Neural progenitor cell (in vitro differentiated cells): ENCODE measurements around the gene NBEA. TPM values are rescaled to one million over a fixed set of nuclear protein-coding genes. Genes with fewer than 3 reads are reported as not detected.

Source experiments
- DNase-seq: peaks from one replicate; pipeline ENCODE4 v3.0.0-alpha.2; 2016; ENCODE audit warnings: low spot score
- H2AFZ ChIP-seq: fragments of 200-600 bp; sonication (generic); replicated peaks from 2 replicates; pipeline ENCODE4 v1.6.1; 2016; ENCODE audit warnings: antibody characterized with exemption
- H3F3A ChIP-seq: fragments of 200-600 bp; sonication (generic); 2 replicates; pipeline ENCODE4 v1.6.1; 2016; ENCODE audit warnings: antibody characterized with exemption, low read depth
- H3K27ac ChIP-seq: fragments of 200-600 bp; sonication (generic); 2 replicates; pipeline ENCODE4 v1.5.1; 2016; ENCODE audit warnings: mild to moderate bottlenecking
- H3K27me3 ChIP-seq: fragments of 200-600 bp; sonication (generic); 2 replicates; pipeline ENCODE4 v1.6.1; 2016; ENCODE audit warnings: mild to moderate bottlenecking, moderate library complexity
- H3K36me3 ChIP-seq: fragments of 200-600 bp; sonication (generic); 2 replicates; pipeline ENCODE4 v1.5.1; 2016
- H3K4me1 ChIP-seq: fragments of 200-600 bp; sonication (generic); 2 replicates; pipeline ENCODE4 v1.6.1; 2016; ENCODE audit warnings: mixed run types
- H3K4me2 ChIP-seq: fragments of 200-600 bp; sonication (generic); 2 replicates; pipeline ENCODE4 v1.6.1; 2016
- H3K4me3 ChIP-seq: fragments of 200-600 bp; sonication (generic); 2 replicates; pipeline ENCODE4 v1.5.1; 2016
- H3K79me2 ChIP-seq: fragments of 200-600 bp; sonication (generic); 2 replicates; pipeline ENCODE4 v1.6.1; 2016; ENCODE audit warnings: low read depth
- H3K9ac ChIP-seq: fragments of 200-600 bp; sonication (generic); 2 replicates; pipeline ENCODE4 v1.6.1; 2016
- H3K9me3 ChIP-seq: fragments of 200-600 bp; sonication (generic); 2 replicates; pipeline ENCODE4 v1.5.1; 2016; ENCODE audit warnings: low read depth
- H4K20me1 ChIP-seq: fragments of 200-600 bp; sonication (generic); 2 replicates; pipeline ENCODE4 v1.6.1; 2016; ENCODE audit warnings: low read depth
- H3K27ac Mint-ChIP-seq: 3 replicates; pipeline ENCODE4 v1.8.0; 2021; ENCODE audit warnings: mixed read lengths
- H3K27me3 Mint-ChIP-seq: 2 replicates; pipeline ENCODE4 v1.8.0; 2022; ENCODE audit warnings: low read depth, mild to moderate bottlenecking, inconsistent platforms, moderate library complexity, mixed read lengths; ENCODE audit not compliant: insufficient read depth
- H3K36me3 Mint-ChIP-seq: 3 replicates; pipeline ENCODE4 v1.8.0; 2021; ENCODE audit warnings: mixed read lengths
- H3K4me1 Mint-ChIP-seq: 3 replicates; pipeline ENCODE4 v1.8.0; 2021; ENCODE audit warnings: mixed read lengths
- H3K4me3 Mint-ChIP-seq: 3 replicates; pipeline ENCODE4 v1.8.0; 2021; ENCODE audit warnings: mild to moderate bottlenecking, moderate library complexity, mixed read lengths
- H3K9me3 Mint-ChIP-seq: 3 replicates; pipeline ENCODE4 v1.8.0; 2020; ENCODE audit warnings: mixed read lengths
- CTCF ChIP-seq: fragments of 200-600 bp; sonication (generic); IDR thresholded peaks from 2 replicates; pipeline ENCODE4 v1.5.1; 2017; ENCODE audit warnings: antibody characterized with exemption, mild to moderate bottlenecking
- EZH2 ChIP-seq: fragments of 200-600 bp; sonication (generic); IDR thresholded peaks from 2 replicates; pipeline ENCODE4 v1.6.1; 2017; ENCODE audit warnings: antibody characterized with exemption, mild to moderate bottlenecking, moderate library complexity
- EZH2phosphoT487 ChIP-seq: fragments of 200-600 bp; sonication (generic); IDR thresholded peaks from 2 replicates; pipeline ENCODE4 v1.6.1; 2017; ENCODE audit warnings: antibody characterized with exemption
- total RNA-seq: library from RNA; depleted of rRNA; stranded (reverse); fragments of >200 nt; gene quantifications from 2 replicates; pipeline ENCODE4 v1.2.3, GENCODE V29; 2015; ENCODE audit warnings: low replicate concordance

The NBEA gene
- total RNA-seq, 1 donor from 2014 or later, result 31.0 TPM

DNA sequence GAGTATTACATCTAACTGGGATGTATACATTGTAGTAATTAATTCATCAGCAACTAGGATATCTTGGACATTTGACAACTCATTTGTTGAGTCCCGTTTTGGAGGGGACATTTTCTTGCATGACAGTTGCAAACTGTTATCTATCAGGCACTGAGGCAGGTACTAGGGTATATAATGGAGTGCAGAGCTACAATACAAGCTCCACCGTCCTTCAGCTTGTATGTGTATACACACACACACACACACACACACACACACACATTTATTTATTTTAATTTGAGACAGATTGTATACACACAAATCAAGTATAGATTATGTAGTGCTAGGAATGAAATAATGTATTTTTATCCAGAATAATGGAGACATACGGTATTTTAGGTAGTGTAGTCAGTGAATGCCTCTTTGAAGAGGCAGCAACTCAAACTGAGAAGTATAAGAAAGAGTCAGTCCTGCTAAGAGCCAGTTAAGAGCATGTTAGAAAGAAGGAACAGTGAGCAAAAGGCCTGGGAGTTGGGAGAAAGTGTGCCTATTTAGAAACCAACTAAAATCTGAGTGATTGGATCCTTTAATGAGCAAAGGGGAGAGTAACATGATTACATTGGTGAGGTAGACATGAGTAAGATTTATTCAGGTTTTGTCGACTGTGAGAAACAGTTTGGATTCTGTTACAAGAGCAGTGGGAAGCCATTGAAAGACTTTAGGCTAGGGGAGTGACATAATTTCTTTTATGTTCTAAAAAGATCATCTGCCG lies 74.5 kb downstream of the NBEA start:
- H3K27me3 ChIP-seq, result no peaks in the 10 kb centered on the region
- peak overlapping the region; percentile 52 for H3K4me2 ChIP-seq
- H3K36me3 Mint-ChIP-seq, result no peaks in the 10 kb centered on the region
- H4K20me1 ChIP-seq, result peaks cover 22% of the 10 kb centered on the region
- peaks cover 18% of the 10 kb centered on the region for H3K4me1 Mint-ChIP-seq
- H3K27ac Mint-ChIP-seq, result peak overlapping the region; percentile 89
- peaks cover 14% of the 10 kb centered on the region for H3F3A ChIP-seq
- H3K79me2 ChIP-seq, result peaks cover 92% of the 10 kb centered on the region
- no peaks in the 10 kb centered on the region for H3K36me3 ChIP-seq
- H3K27ac ChIP-seq, result peak overlapping the region; percentile 93
- H3K9me3 Mint-ChIP-seq, result peaks cover 4% of the 10 kb centered on the region
- H3K9me3 ChIP-seq, result no peaks in the 10 kb centered on the region
- peak overlapping the region; percentile 12 for H3K4me3 ChIP-seq
- no peak overlapping the region for H3K9ac ChIP-seq
- peaks cover 22% of the 10 kb centered on the region for H3K4me1 ChIP-seq
- DNase-seq, result peak; percentile 7
- TF ChIP-seq CTCF, result no peak
- TF ChIP-seq EZH2phosphoT487, result no peak
- TF ChIP-seq EZH2, result no peak
- H3K4me3 Mint-ChIP-seq, result peak overlapping the region; percentile 14
- H2AFZ ChIP-seq, result no peak overlapping the region
- no peaks in the 10 kb centered on the region for H3K27me3 Mint-ChIP-seq

- Histone ChIP-seq H3F3A (no peaks in the 10 kb centered on the region), H3K4me1 (no peaks in the 10 kb centered on the region), H3K36me3 (no peaks in the 10 kb centered on the region), H3K27ac (no peak overlapping the region), H3K9me3 (no peaks in the 10 kb centered on the region), H3K4me3 (no peak overlapping the region), H3K4me2 (no peak overlapping the region), H2AFZ (no peak overlapping the region), H4K20me1 (no peaks in the 10 kb centered on the region), H3K9ac (no peak overlapping the region), H3K27me3 (no peaks in the 10 kb centered on the region), H3K79me2 (peaks cover 100% of the 10 kb centered on the region)
- Mint-ChIP-seq H3K4me1 (no peaks in the 10 kb centered on the region), H3K9me3 (peaks cover 26% of the 10 kb centered on the region), H3K27me3 (no peaks in the 10 kb centered on the region), H3K36me3 (peaks cover 5% of the 10 kb centered on the region), H3K27ac (no peak overlapping the region), H3K4me3 (no peak overlapping the region)
- no peak for TF ChIP-seq EZH2phosphoT487
- no peak for TF ChIP-seq CTCF
- DNase-seq, result no peak
Measured at GRCh38 chr13:35025314-35025713, 83.2 kb downstream of the NBEA start.

DNA sequence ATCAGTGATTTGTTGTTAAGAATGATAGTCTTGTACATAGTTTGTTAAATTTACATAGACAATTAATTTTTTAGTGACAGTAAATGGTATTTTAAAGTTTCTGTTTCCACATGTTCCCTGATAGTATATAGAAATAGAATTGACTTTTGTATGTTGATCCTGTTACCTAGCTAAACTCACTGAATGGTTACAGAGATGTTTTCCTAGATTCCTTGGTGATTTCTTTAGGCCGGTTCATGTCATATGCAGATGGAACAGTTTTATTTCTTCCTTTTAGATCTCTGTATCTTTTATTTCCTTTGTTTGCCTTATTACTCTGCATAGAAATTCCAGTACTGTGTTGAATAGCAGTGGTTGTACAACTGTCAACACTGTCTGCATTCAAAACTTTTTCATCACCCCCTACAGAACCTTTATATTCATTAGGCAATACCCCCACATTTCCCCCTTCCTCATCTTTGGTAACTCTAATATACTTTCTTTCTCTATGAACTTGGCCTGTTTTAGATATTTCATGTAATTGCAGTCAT lies 86.3 kb downstream of the NBEA start:
- no peak overlapping the region for H3K4me3 Mint-ChIP-seq

More for the DNA sequence above, 86.3 kb downstream of the NBEA start:
- Mint-ChIP-seq H3K9me3 (peaks cover 44% of the 10 kb centered on the region), H3K27me3 (no peaks in the 10 kb centered on the region), H3K27ac (no peak overlapping the region), H3K36me3 (peaks cover 15% of the 10 kb centered on the region), H3K4me1 (no peaks in the 10 kb centered on the region)
- H3K4me1 ChIP-seq, result no peaks in the 10 kb centered on the region
- H3K9ac ChIP-seq, result no peak overlapping the region
- H3K27ac ChIP-seq, result no peak overlapping the region
- DNase-seq, result no peak
- peaks cover 100% of the 10 kb centered on the region for H3K79me2 ChIP-seq
- H4K20me1 ChIP-seq, result no peaks in the 10 kb centered on the region
- no peak for TF ChIP-seq EZH2
- TF ChIP-seq EZH2phosphoT487, result no peak
- TF ChIP-seq CTCF, result no peak
- no peaks in the 10 kb centered on the region for H3K27me3 ChIP-seq
- no peaks in the 10 kb centered on the region for H3F3A ChIP-seq
- H2AFZ ChIP-seq, result no peak overlapping the region
- peaks cover 13% of the 10 kb centered on the region for H3K36me3 ChIP-seq
- no peak overlapping the region for H3K4me3 ChIP-seq
- H3K9me3 ChIP-seq, result peaks cover 16% of the 10 kb centered on the region
- no peak overlapping the region for H3K4me2 ChIP-seq
